RPMI7951 (cell line): ENCODE measurements around the gene TRAPPC5. TPM values are rescaled to one million over a fixed set of nuclear protein-coding genes. Genes with fewer than 3 reads are reported as not detected.

Source experiments
- DNase-seq: peaks from one replicate; pipeline ENCODE4 v3.0.0-alpha.2; 2012; ENCODE audit warnings: low read depth
- total RNA-seq: library from RNA; depleted of rRNA; stranded (reverse); fragments of >200 nt; shearing (Covaris generic); gene quantifications from 2 replicates; pipeline ENCODE4 v1.2.3, GENCODE V29; 2014

Gene TRAPPC5
- total RNA-seq, 1 experiment from 2014 or later, result 52.6 TPM

- DNase-seq, result no peak
These were observed 19.1 kb downstream of the TRAPPC5 start for GRCh38 chr19:7699417-7700401.

- no peak for DNase-seq
These were observed 20.5 kb downstream of the TRAPPC5 start for GRCh38 chr19:7701049-7701653.

- DNase-seq, result no peak
These were observed 21.2 kb downstream of the TRAPPC5 start, which contains the start of gene FCER2 for GRCh38 chr19:7701654-7702457. Gene FCER2, minus strand, starts transcription at chr19:7702131. Its CDS starts 2,371 bp downstream, at chr19:7699760.

GRCh38 chr19:7703332-7703731 is 22.7 kb downstream of the TRAPPC5 start:
- no peak for DNase-seq

GRCh38 chr19:7704280-7705060 is 23.8 kb downstream of the TRAPPC5 start:
- no peak for DNase-seq

- DNase-seq, result no peak
These were observed 25.0 kb downstream of the TRAPPC5 start for GRCh38 chr19:7705387-7706187.

GRCh38 chr19:7706188-7706954 is 25.7 kb downstream of the TRAPPC5 start:
- DNase-seq, result no peak

- no peak for DNase-seq
These were observed 26.4 kb downstream of the TRAPPC5 start for GRCh38 chr19:7706955-7707456.

- DNase-seq, result no peak
These were observed 29.4 kb downstream of the TRAPPC5 start for GRCh38 chr19:7709932-7710460.

GRCh38 chr19:7710616-7711015 is 30.0 kb downstream of the TRAPPC5 start:
- no peak for DNase-seq

GRCh38 chr19:7715671-7716070 is 35.0 kb downstream of the TRAPPC5 start:
- DNase-seq, result no peak

GRCh38 chr19:7716762-7717161 is 36.1 kb downstream of the TRAPPC5 start:
- DNase-seq, result no peak

GRCh38 chr19:7718668-7719067 is 38.0 kb downstream of the TRAPPC5 start:
- no peak for DNase-seq

GRCh38 chr19:7720351-7720750 is 39.7 kb downstream of the TRAPPC5 start:
- DNase-seq, result no peak

GRCh38 chr19:7722231-7722651 is 41.6 kb downstream of the TRAPPC5 start:
- DNase-seq, result no peak

GRCh38 chr19:7725791-7726190 is 45.2 kb downstream of the TRAPPC5 start:
- DNase-seq, result no peak

- DNase-seq, result no peak
These were observed 48.6 kb downstream of the TRAPPC5 start for GRCh38 chr19:7729211-7729610.

GRCh38 chr19:7729831-7730285 is 49.2 kb downstream of the TRAPPC5 start:
- DNase-seq, result no peak
